GM19023 (cell line): Measurements from ENCODE around the gene APCDD1L.
"Not testable (repeated sequence)": the region's sequence is repeated elsewhere in the genome, so short reads cannot be mapped to it uniquely, and the experiment has no call there.

Experiments
- ATAC-seq: cut with Tn5 transposase; IDR thresholded peaks from one replicate; pipeline ENCODE4 v1.9.1; 2021; ENCODE audit warnings: mild to moderate bottlenecking, moderate library complexity; ENCODE audit not compliant: unreplicated experiment

The APCDD1L gene

DNA sequence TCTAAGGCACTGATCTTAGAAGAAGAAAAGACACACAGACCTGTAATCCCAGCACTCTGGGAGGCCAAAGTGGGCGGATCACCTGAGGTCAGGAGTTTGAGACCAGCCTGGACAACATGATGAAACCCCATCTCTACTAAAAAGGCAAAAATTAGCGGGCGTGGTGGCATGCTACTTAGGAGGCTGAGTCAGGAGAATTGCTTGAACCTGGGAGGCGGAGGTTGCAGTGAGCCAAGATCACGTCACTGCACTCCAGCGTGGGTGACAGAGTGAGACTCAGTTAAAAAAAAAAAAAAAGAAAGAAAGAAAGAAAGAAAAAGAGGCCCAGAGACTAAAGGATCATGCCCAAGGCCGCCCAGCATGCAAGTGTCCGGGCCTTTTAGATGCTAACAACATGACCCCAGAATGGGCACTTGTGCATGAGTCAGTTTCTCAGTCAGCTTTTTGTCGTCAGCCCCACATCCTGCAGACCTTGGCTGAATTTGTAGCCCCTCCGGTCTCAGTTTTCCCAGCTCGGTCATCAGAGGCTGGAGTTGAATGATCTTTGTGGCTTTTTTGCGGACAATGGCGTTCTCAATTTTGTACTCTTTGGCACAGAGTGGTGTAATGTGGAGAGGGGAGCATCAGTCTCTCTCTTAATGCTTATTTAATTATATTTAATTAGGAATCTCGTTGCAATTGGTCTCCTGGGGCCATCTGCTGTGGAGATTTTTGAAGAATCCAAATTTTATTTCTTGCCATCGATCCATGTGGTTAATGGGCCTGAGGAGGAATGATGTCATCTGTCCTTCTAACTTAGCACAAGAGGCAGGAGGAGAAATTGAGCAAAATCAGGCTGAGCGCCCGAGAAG is 30.6 kb upstream of the APCDD1L start:
- no peak for ATAC-seq

DNA sequence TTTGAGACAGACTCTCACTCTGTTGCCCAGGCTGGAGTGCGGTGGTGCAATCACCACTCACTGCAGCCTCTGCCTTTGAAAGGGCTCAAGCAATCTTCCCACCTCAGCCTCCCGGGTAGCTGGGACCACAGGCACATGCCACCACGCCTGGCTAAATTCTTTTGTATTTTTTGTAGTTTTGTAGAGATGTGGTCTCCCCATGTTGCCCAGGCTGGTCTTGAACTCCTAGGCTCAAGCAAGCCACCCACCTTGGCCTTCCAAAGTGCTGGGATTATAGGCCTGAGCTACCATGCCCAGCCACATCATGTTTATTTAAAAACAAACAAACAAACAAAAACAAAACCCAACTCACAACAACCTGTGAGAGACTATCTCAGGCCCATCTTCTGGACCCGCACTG is 29.7 kb upstream of the APCDD1L start:
- ATAC-seq: no peak

DNA sequence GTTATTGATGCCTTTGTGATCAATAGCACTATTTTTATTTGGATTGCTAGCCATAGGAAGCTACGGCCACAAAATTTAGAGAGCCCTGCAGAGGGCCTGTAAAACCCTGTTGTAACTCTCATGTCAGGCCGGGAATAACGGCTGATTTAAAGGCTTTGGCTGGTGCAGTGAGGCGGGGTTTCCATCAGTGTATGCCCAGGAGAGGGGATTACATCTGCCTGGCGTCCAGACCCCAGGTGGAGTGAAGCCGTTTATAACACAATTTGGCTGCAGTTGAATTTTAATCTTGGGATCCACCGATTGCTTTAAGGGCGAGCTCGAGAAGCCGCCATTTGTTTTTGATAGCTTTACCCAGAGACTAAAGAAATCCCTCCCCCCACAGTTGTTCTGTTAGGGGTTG is 29.1 kb upstream of the APCDD1L start:
- no peak for ATAC-seq

DNA sequence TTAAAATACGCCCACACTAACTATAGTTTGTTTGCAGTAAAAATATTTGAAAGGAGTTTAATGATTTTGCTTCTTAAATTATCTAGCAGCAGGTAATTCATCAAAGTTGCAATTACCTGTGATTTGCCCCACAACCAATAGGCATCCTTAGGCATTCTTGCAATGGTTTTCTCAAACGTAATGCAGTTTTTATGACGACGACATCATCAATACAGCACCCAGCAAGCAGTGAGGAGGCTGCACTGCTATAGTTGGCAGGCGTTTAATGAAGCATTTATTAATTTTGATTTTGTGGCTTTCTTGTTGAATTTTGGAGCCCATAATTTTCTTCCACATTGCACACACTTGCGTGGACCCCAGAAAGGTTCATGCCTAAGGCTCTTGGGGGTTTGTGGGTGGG is 28.1 kb upstream of the APCDD1L start:
- no peak for ATAC-seq

DNA sequence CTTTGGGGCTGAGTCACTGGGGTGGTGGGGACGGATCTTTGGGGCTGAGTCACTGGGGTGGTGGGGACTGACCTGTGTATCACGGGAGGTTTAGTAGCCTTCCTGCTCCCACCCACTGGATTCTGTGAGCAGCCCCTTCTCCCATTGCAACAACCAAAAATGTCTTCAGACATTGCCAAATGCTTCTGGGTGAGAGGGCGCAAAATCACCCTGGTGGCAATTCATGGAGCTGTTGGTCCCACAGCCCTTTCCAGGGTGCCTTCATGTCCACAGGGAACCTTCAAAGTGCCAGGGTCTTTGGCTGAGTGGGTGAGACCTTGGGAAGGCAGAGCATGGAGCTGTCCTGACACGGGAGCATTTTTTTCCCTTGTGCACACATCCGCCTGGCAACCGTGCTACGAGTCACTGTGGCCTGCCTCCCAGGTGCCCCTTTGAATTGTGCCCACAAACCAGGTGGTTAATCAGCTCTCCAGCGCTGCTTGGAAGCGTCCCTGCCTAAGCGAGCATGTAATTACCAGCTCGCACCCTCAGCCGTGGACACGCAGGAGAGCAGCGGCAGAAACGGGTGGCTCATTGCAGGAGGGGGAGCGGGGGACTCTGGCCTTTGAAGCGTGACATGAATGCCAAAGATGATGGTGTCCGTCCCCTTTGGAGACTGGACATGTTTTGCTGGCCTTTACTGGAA is 27.4 kb upstream of the APCDD1L start:
- no peak for ATAC-seq

DNA sequence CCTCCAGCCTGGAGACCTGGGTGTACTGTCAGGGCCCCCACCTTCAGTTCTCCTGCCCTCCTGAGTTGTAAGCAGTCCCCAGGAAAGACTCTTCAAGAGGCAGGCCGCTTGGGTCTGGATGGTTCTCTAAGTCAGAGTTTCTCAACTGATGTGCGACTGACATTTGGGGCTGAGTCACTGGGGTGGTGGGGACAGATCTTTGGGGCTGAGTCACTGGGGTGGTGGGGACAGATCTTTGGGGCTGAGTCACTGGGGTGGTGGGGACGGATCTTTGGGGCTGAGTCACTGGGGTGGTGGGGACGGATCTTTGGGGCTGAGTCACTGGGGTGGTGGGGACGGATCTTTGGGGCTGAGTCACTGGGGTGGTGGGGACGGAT is 26.8 kb upstream of the APCDD1L start:
- not testable (repeated sequence) for ATAC-seq

DNA sequence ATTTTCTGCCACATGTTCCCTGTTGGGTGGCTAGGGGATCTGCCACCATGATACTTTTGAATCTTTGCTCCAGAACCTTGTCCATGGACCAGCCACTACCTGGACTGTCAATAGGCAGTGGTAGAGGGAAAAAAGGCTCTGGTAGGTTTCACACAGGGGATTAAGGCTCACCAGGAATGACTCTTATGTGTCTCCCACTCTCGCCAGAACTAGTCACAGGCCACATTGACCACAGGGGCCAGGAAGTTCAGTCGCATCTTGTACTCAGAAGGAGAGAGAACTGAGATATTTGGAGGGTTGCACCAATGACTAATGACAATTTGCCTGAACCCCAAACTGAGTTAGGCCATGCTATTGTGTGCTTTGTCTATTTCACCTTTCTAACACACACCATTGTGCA is 23.6 kb upstream of the APCDD1L start:
- ATAC-seq: no peak

DNA sequence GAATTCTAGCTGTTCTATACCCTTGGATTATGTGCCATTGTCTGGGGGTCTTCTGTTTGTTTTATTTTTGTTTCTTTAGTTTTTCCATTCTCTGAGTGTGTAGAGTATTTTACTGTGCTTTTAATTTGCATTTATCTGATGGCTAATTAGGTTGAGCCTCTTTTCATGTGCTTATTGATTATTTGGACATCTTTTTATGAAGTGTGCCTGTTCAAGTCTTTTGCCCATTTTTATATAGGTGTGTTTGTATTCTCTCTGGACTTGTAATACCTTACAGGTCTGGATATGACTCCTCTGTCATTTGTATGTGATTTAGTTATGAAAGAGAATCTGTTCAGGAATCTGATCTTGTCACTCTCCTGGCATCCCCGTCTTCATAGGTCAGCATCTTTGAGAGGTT is 22.6 kb upstream of the APCDD1L start:
- ATAC-seq: no peak

DNA sequence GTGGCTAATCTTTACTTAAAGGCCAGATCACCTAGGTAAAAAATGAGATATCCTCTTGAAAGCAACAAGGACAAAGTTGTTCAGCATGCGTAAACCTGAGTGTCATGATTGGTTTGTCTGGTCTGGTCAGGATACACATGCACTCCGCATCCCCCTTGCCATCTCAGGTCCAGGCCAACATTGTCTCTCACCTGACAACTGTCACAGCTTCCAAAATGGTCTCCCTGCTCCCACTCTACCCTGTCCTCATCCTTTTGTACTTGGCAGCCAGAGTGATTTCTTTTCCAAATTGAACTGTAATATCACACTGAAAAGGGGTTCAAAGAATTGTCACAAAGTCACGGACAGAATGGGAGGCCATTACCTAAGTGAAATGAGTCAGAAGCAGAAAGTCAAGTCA is 21.1 kb upstream of the APCDD1L start:
- ATAC-seq: no peak

DNA sequence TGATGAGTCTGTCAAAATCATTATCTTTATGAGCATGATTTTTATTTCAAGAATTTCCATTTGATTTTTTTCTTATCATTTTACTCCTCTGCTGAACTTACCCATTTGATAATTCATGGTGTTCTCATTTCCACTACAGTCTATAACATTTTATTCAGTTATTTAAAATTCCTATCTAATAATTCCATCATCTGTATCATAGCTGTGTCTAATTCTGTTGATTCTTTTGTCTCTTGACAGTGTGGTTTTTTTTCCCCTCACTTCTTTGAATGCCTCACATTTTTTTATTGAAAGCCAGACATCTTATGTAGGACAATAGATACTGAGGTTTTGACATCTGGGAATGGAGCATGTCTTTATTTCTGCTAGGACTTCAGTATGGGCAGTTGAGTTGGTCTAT is 16.5 kb upstream of the APCDD1L start:
- no peak for ATAC-seq

DNA sequence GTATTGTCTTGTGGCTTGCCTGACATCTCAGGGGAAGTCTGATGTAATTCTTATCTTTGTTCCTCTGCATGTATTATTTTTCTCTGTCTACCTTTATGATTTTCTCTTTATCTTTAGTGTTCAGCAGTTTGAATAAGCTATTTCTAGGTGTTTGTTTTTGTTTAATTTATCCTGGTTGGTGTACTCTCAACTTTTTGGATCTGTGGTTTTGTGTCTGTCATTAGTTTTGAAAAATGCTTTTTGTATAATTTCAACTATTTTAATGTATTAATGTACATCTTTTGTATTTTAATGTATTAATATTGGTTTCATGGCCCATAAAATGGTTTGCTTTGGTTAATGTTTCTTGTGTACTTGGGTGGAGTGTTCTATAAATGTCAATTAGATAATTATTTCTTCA is 15.9 kb upstream of the APCDD1L start:
- no peak for ATAC-seq

DNA sequence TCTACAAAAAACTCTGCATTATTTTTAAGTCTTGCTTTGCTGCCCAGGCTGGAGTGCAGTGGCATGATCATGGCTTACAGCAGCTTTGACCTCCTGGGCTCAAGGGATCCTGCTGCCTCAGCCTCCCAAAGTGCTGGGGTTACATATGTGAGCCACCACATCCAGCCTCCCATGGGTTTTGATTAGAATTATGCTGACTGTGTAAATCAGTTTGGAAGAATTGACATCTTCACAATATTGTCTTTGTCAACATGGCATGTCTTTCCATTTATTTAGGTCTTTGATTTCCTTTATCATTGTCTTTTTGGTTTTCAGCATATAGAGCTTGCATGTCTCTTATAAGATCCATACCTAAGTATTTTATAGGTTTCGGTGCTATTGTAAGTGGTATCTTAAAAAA is 13.2 kb upstream of the APCDD1L start:
- no peak for ATAC-seq

DNA sequence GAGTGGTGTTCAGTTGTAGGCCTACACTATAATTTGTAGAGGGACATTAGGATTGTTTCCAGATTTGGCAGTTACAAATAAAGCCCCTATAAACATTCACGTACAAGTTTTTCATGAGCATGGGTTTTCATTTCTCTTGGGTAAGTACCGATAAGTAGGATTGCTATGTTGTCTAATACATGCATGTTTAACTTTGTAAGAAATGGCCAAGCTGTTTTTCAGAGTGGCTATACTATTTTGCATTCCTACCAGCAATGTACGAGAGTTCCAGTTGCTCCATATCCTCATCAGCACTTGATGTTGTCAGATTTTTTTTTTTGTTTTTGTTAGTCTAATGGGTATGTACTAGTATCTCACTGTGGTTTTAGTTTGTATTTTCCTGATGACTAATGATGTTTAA is 11.2 kb upstream of the APCDD1L start:
- ATAC-seq: no peak

DNA sequence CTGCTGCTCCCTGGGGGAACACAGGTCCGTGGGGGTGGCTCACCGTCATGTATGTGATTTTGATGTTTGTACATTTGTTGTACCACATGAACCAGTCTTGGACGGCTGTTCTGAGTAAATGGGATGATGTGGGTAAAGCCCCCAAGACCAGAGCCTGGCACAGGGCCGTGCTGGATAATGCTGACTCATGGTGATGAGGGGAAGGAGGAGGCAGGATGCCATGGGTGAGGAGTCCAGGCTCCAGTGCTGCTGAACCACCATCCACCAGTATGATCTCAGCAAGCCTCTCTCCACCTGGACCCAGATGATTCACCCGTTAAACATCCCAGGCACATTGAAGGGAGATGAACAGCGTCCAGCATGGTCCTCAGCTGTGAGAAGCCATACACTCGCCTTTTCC is 9.6 kb upstream of the APCDD1L start:
- no peak for ATAC-seq

DNA sequence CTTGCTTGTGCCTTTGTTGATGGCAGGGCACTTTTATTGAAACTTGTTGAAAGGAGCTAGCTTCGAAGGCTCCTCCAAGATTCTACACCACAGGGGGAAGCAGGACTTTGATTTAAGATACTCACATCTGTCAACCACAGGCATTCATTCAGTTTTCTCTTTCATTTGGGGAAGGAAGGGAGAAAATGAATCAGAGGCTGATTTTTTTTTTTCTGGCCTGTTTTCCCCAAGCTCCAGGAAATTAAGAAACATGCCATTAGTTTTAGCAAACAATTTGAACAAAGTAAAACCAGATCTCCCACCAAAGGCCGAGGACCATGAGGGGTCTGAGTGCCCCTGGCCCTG is 8.7 kb upstream of the APCDD1L start:
- no peak for ATAC-seq

DNA sequence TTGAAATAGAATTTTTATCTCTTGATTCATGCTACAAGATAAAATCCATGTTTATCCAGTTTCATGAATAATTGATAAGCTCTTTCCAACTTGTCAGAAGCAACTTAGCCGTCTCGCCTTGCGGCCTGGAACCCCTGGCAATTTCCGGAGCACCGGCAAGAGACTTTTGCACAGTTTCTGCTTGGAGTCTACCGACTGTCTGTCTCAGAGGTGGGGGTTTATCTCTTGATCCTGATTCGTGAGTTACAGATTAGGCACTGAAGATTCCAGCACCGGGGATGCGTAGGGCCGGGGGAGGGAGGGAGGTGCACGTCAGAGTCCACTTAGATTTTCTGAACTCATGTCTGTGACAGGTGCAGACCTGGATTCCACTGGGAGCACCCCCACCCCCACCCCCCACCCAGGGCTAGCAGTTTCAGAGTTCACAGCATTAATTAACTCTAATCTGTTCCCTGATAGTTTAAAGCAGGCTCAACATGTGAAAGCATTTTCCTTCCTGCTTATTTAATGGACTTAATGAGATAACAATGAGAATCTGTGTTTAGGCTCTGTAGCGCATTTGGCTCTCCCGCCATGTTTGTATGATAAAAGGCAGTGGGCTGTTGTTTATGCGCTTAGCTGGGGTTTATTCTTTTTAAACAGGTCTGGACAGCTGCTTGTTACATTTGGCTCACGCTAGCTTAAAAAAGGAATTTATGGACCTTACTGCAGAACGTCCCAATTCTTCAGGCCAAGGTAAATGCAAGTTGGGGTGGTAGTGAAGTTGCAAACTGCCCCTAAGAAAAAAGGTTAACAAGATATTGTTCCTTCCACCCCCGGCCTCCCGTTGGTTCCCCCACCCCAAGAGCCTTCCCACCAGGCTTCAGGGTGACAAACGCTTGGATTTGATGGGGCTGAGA is 8.1 kb upstream of the APCDD1L start:
- no peak for ATAC-seq

DNA sequence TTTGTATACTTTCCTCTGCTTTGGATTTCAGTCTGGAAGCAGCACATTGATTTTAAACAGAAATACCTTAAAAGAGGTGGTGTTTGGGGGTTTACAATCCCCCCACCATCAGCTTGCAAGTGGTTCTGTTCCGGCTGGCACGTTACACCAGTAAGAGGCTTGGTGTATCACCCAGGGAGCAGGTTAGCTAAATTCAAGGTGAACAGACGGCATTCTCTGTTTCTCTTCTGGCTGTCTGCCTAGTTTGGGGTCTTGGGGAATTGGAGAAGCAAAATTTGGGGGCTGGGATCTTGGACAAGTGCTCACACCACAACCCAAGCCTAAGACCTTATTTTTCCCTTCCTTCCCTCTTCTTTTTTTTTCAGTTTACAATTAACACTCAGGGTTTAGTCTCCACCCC is 7.5 kb upstream of the APCDD1L start:
- no peak for ATAC-seq

DNA sequence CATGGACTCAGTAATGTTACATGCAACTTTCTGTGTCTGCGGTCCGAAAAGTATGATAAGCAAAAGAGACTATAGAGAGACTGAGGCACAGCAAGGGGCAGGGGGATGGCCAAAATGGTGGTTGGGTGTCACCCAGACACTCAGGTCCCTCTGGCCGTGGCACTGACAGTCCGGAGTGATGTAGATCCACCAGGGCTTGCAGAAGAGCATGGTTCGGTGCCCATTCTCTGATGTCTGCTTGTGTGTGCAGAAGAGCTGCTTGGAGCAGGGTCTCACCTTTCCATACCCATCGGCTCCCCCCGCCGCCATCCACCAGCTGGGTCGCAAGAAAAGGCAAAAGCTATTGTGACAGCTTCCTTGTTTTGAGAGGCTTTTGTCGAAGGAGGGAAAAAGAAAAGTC is 6.6 kb upstream of the APCDD1L start:
- ATAC-seq: no peak

DNA sequence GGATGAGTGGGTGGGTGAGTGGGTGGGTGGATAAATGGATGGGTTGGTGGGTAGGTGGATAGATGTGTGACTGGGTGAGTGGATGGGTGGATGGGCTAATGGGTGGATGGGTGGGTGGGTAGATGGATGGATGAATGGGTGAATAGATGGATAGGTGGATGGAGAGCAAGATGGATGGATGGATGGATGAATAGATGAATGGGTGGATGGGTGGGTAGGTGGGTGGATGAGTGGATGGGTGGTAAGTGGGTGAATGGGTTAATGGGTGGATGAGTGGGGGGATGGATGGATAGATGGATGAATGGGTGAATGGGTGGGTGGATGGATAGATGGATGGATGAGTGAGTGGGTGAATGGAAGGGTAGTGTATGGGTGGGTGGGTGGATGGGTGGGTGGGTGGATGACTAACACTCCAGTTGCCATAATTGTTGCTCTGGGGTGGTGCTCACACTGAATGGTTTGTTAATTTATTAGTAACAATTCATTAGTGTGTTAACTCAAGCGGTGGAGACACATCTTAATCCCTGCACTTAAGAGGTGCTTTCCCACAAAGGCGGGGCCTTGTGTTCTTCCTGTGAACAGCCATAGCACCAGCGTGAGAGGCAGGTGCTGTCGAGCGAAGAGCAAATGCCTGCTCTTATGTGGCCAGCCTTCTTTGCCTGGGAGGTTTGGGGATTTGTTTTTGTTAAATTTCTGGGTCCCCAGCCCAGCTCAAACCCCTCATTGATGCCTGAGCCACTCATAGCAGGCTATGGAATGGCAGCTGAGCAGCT is 4.9 kb upstream of the APCDD1L start:
- no peak for ATAC-seq

DNA sequence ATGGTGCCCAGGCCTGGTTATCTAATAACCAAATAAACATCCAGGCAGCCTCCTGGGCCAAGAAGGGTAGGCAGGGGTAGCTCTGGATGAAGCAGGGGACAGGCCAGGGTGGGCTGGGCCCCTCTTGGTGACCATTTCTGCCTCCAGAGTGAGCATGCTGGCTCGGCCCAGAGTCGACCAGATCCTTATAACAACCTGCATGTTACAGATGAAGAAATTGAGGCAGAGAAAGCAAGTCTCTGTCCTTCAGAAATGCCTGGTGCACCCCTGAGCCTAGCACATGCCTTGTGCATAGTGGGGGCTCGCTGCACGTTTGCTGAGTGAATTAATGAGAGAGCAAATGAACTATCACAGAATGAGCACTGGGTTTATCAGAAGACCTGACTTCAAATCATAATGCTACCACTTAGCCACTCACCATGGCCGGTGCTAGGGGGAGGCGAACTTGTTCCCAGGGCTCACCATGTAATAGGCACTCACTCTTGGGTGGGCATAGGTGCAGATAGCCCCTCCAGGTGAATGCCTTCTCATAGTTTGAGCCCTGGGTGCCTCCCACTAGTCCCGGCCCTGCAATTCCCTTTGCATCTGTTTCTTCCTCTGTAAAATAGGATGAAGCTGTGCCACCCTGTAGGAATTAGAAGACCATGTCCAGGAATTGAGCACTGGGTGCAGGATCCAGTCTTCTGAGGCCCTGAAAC is 3.8 kb upstream of the APCDD1L start:
- ATAC-seq: no peak
